ENCODE results near the gene PRKCE. TPM values are rescaled to one million over a fixed set of nuclear protein-coding genes. Genes with fewer than 3 reads are reported as not detected.

The PRKCE gene
- total RNA-seq, 1 donor from 2014 or later: 19.3 TPM

- DNase-seq: no peak
These were observed 19.5 kb upstream of the PRKCE start for GRCh38 chr2:45631955-45632354.

- DNase-seq: no peak
These were observed 17.3 kb upstream of the PRKCE start for GRCh38 chr2:45634223-45634622.

- DNase-seq: no peak
These were observed 15.5 kb upstream of the PRKCE start for GRCh38 chr2:45636008-45636407.

- DNase-seq: no peak
These were observed 14.0 kb upstream of the PRKCE start for GRCh38 chr2:45637440-45637839.

DNA sequence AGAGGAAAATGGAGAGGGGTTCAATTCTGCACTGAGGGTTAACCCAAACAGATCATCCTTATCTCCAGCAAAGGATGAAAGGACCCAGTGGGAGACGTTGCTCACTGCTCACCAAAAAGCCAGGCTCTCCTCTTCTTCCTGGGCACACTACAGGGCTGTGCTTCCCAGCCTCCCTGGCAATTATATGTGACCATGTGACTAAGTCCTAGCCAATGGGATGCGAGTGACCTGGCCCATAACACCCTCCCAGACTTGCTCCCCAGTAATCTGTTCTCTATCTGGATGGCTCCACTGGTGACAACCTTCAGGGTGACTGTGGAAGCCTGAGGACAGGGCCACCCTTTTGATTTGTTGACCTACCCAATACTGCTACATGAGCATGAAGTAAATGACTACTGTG, 10.9 kb upstream of the PRKCE start:
- no peak for DNase-seq

DNA sequence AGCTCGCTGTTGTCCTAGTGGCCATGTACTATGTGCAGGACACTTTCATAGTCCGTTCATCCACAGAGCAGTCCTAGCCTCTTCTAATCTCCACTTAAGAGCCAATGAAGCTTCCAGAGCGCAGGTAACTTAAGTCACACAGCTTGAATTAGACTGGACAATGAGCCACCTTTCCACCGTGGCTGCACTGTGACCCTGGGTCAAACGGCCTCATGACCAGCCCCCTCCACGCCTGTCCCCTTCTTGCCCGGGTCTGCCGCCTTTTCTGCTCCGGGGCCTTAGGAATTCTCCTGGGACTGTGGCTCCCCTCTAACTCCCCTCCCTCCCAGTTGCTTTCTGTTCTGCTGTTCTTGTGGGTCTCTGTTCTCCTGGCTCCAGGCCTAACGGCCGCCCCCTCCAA, 8.4 kb upstream of the PRKCE start:
- peak; percentile 33 for DNase-seq

GRCh38 chr2:45643543-45644542, 7.6 kb upstream of the PRKCE start:
- DNase-seq: peak; percentile 72

GRCh38 chr2:45646289-45646688, 5.2 kb upstream of the PRKCE start:
- no peak for DNase-seq

DNA sequence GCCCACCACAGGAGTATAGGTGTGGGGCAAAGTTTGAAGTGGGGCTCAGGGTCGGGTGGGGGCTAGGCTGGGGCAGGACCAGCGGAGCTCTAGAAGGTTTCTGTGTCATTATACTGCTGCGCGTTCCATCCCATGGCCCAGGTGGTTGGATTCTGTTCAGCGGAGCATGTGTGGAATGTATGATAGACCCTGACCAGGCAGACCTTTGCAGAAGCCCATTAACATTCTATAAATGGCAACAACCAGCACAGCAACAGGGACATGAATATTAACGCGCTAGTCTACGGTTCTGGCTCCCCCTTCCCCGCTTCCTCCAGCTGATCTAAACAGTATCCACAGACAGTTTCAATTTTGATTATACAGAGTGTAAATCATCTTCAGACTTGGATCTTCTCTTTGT, 4.1 kb upstream of the PRKCE start:
- DNase-seq: no peak

DNA sequence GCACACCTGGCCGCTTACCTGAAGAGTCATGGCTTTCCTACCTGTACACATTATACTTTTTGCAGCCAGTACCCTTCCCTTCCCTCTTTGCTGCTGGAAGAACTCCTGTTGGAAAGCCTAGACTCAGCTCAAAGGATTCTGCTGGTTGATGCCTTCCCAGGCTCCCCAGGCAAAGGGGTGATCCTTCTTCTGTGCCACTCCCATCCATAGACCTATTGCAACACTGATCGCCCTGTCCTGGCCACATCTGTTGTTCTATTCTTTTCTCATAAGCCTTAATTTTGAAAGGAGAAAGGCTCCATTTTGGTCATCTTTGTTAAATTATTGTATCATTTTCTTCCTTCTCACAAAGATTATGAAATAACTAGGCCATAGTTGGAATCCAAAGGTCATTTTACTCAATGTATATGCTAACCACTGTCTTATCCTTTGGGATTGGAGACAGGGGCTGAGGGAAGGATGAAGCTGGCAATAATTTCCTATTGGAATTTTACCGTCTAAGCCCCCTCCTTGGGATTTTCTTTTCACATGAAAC, 3.4 kb upstream of the PRKCE start:
- no peak for DNase-seq

DNA sequence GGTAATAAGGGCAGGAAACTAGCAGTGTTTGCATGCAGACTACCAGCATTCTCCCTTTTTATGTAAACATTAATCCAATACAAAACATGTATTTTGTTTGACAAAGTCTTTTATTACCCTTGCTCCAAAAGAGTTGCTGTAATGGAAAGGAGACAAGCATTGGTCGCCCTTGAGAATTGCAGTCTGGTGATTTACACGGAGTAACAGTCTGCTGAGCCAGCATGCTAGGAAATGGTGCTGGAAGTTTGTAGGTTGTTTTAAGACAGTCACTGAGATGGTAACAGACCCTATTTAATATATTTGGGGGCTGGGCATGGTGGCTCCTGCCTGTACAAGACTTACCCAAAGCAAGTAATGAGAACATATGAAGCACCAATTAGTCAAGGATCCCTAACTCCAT, 2.8 kb upstream of the PRKCE start:
- DNase-seq: peak; percentile 53

DNA sequence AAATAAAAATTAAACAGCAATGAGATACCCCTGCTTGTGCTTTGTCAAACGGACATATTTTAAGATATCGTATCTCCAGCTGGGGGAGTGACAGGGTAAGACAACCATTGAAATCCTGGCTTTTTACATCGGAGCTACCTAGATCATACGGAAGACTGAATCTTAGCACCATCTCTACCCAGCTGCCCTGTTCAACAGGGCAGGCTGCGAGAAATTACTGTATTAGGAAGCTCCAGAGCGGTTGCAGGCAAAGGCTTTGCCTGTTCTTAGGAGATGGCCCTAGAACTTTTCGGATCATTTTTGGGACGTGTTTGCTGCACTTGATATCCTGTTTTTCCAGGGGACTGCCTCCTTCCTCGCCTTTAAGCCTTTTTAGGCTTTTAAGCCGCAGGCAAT, 2.0 kb upstream of the PRKCE start:
- DNase-seq: peak; percentile 37

- DNase-seq: peak; percentile 37
These were observed 1.3 kb upstream of the PRKCE start for GRCh38 chr2:45649858-45650811.

DNA sequence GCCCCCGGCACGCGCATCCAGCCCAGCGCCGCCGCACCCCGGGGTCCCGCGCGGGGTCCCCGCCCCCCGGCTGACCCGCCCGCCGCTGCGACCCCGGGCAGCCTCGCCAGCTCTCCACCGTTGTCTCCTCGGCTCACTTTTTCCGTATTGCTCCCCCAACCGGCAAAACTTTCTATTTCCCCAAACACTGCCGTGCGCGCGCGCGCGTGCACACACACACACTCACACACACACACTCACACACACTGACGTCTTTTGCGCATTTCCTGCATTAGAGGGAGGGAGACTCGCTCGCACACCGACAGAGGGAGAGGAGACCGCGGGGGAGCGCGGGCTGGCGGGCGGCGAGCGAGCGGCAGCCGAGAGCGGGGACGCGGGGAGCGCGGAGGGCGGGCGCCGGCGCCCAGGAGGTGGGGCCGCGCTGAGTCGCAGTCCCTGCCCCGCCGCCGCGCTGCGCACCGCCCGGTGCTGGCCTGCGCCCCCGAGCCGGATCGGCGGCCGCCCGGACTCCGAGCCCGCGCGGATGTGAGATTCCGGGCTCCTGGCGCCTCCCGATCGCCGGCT, 542 bp upstream of the PRKCE start:
- peak; percentile 96 for DNase-seq

- DNase-seq: peak; percentile 71
These were observed 886 bp downstream of the PRKCE start for GRCh38 chr2:45652090-45653031.

DNA sequence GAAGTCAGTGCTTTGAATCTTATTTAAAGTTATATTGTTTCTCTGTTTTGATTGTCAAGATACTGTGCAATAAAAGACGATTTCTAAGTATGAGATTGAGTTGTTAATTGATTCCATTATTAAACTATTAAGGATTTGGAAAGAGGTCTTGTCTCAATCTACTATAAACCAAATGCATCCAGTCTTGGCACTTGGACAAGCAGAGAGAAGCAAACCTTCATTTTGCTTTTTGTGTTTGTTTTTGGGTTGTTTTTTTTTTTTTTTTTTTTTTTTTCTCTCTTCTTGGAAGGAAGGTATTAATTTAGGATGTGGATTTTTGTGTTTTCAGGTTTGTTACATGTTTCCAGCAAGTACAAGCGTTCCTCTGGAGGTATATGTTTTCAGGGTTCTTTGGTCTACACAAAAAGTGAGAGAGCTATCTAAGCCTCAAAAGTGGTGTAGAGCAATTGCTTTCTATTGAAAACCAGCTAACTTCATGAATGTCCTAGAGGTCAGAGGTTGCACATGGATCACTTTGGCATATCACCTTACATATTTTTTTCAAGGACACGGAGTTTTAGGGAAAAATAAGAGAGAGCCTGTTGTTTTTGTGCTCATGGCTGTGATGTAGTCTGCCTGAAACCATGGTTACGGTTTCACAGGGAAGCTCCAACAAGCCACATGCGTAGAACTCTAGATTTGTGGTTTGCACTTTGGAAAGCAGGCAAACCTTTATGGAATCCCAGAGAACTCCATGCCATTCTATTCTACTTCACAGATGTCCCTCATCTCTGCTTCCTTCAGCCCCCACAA, 1.8 kb downstream of the PRKCE start:
- DNase-seq: peak; percentile 52

- DNase-seq: no peak
These were observed 2.8 kb downstream of the PRKCE start for GRCh38 chr2:45654250-45654649.

GRCh38 chr2:45661828-45662227, 10.4 kb downstream of the PRKCE start:
- no peak for DNase-seq

DNA sequence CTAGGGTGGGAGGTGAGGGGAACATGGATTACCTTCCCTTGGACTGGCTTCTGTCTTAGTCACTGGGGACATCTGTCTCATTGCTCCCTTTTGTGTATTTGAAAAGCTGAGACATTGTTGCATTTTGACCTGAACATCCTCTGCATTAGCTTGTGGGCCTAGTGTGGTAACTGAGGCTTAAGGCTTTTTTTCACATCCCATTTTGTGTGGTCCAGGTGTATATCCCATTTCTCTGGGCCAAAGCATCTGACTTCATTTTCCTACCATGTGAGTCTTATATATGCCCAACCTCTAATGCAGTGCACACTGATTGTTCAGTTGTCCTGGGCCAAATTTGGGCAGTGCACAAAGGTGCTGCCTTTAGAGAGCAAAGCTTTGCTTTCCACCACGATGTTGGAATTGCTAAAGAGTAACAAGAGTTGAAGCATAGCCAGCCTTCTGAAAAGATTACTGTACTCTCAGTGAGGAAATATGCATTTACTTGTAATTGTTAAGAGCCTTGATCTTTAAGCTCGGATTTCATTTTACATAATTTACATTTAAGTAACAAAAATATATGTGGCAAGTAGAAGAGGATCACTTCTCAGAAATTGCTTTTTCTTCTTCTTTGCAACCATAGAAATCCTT, 13.3 kb downstream of the PRKCE start:
- DNase-seq: no peak

GRCh38 chr2:45668509-45668908, 17.0 kb downstream of the PRKCE start:
- DNase-seq: no peak

Data from skin of body (tissue), 2 donors.